HCT116 (cell line): Measurements from ENCODE around the gene OR10A6.

ENCODE experiments used
- CTCF ChIP-seq, 3 experiments: fragments of 200-600 bp in 1 of 3; sonication (generic) in 1 of 3; IDR thresholded peaks in 2 of 3; conservative IDR thresholded peaks in 1 of 3; 2 replicates each; pipeline ENCODE4 v1.5.1; 2012 to 2017; ENCODE audit warnings: low read depth in 2 of 3, low read length in 2 of 3, antibody characterized with exemption in 1 of 3, borderline replicate concordance in 1 of 3, control low read depth in 1 of 3, mild to moderate bottlenecking in 1 of 3, mixed read lengths in 1 of 3, mixed run types in 1 of 3, moderate library complexity in 1 of 3; ENCODE audit not compliant: insufficient read depth in 1 of 3
- ELF1 ChIP-seq: IDR thresholded peaks from 2 replicates; pipeline ENCODE4 v1.6.1; 2012; ENCODE audit warnings: low read depth, borderline replicate concordance
- EZH2 ChIP-seq: fragments of 200-600 bp; sonication (generic); IDR thresholded peaks from 2 replicates; pipeline ENCODE4 v1.6.1; 2017; ENCODE audit warnings: antibody characterized with exemption, mixed run types
- EZH2phosphoT487 ChIP-seq: fragments of 200-600 bp; IDR thresholded peaks from 2 replicates; pipeline ENCODE4 v1.6.1; 2018; ENCODE audit warnings: antibody characterized with exemption, borderline replicate concordance
- FOSL1 ChIP-seq: IDR thresholded peaks from 2 replicates; pipeline ENCODE4 v1.6.1; 2012; ENCODE audit warnings: low read depth
- POLR2A ChIP-seq: IDR thresholded peaks from 2 replicates; pipeline ENCODE4 v1.7.0; 2011; ENCODE audit warnings: borderline replicate concordance; ENCODE audit not compliant: insufficient read depth, insufficient read length; ENCODE audit errors: extremely low read depth
- RAD21 ChIP-seq: IDR thresholded peaks from 2 replicates; pipeline ENCODE4 v1.6.1; 2012; ENCODE audit warnings: low read depth, mild to moderate bottlenecking
- SIN3A ChIP-seq: IDR thresholded peaks from 2 replicates; pipeline ENCODE4 v1.6.1; 2012; ENCODE audit warnings: low read depth

- TF ChIP-seq CTCF (IDR thresholded peaks at IDR 0.05 in 2 of 3, conservative IDR thresholded peaks at IDR 0.05 in 1 of 3; ENCODE audit: borderline replicate concordance in 1 of 3, insufficient read depth in 1 of 3, low read depth in 2 of 3, low read length in 2 of 3) (no peak), EZH2phosphoT487 (no peak), FOSL1 (no peak), POLR2A (no peak), EZH2 (no peak), RAD21 (no peak), ELF1 (no peak), SIN3A (no peak)
Observed at GRCh38 chr11:7941146-7941545, 10.1 kb upstream of the OR10A6 start.
